Sigmoid colon (tissue), 4 donors: Measurements from ENCODE around the gene PTPRO.

Experiments used
- CTCF ChIP-seq, 4 experiments: fragments of 450-650 bp in 3 of 4; fragments of 200-600 bp in 1 of 4; IDR thresholded peaks; one replicate each; pipeline ENCODE4 v1.5.1; 2016 to 2019; ENCODE audit warnings: antibody characterized with exemption in 4 of 4, mild to moderate bottlenecking in 3 of 4, moderate library complexity in 2 of 4
- EP300 ChIP-seq, 4 donors: sonication (generic); formaldehyde crosslinking; IDR thresholded peaks; one replicate each; pipeline ENCODE4 v1.6.1; 2017; ENCODE audit warnings: antibody characterized with exemption in 4 of 4
- POLR2A ChIP-seq, 2 donors: fragments of 450-650 bp; IDR thresholded peaks; one replicate each; pipeline ENCODE4 v1.6.1; 2016; ENCODE audit warnings: antibody characterized with exemption in 2 of 2, mild to moderate bottlenecking in 2 of 2, moderate library complexity in 2 of 2

GRCh38 chr12:15299947-15300346 lies 22.4 kb upstream of the PTPRO start:
- no peak for TF ChIP-seq EP300 (IDR thresholded peaks at IDR 0.05)
- no peak for TF ChIP-seq CTCF (IDR thresholded peaks at IDR 0.05)
- no peak for TF ChIP-seq POLR2A (IDR thresholded peaks at IDR 0.05)
